AG04449 (cell line): ENCODE data around the gene PIGC.

ENCODE experiments used
- CTCF ChIA-PET: fragments of 350-600 bp; formaldehyde crosslinking; extraction: SDS; loops from one replicate; lab custom pipeline; 2021; ENCODE audit warnings: antibody characterized with exemption; lab: Yijun Ruan, JAX
- POLR2A ChIA-PET: fragments of 400-600, 350-600 bp; formaldehyde crosslinking; extraction: SDS; loops from one replicate; lab custom pipeline; 2020; ENCODE audit warnings: antibody characterized with exemption, inconsistent platforms; lab: Yijun Ruan, JAX
- DNase-seq: peaks from one replicate; pipeline ENCODE4 v3.0.0-alpha.2; 2010; ENCODE audit warnings: low read depth, low spot score
- H3K4me3 ChIP-seq: 2 replicates; pipeline ENCODE4 v1.5.1; 2011; ENCODE audit warnings: low read depth, mild to moderate bottlenecking, control low read depth, low read length
- TF ChIP-seq, protein P1 (sequence below): IDR thresholded peaks from one replicate; pipeline ENCODE4 v1.5.1; 2011; ENCODE audit warnings: mild to moderate bottlenecking, moderate library complexity, low read length, control low read depth, inconsistent platforms; ENCODE audit not compliant: insufficient read depth; ENCODE audit errors: missing control alignments

The PIGC gene

DNA sequence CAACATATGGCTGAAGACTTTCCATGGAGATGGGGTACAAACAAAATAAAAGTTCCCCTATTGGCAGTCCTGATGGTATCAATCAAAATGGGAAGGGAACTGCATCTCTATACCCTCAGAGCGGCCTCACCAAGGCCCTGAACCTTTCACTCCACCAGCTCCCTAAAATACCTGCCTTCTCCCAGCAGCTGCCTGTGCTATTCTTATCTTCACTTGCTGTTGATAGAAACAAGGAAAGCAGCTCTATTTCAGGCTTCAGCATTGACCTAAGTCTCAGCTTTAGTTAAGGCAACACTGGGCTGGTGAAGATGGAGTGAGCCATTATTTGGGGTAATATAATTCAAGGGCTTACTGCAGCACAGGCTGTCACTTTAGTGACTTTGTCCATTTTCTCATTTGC lies 21.7 kb upstream of the PIGC start:
- POLR2A ChIA-PET = no interaction called here
- TF ChIP-seq, protein P1, sequence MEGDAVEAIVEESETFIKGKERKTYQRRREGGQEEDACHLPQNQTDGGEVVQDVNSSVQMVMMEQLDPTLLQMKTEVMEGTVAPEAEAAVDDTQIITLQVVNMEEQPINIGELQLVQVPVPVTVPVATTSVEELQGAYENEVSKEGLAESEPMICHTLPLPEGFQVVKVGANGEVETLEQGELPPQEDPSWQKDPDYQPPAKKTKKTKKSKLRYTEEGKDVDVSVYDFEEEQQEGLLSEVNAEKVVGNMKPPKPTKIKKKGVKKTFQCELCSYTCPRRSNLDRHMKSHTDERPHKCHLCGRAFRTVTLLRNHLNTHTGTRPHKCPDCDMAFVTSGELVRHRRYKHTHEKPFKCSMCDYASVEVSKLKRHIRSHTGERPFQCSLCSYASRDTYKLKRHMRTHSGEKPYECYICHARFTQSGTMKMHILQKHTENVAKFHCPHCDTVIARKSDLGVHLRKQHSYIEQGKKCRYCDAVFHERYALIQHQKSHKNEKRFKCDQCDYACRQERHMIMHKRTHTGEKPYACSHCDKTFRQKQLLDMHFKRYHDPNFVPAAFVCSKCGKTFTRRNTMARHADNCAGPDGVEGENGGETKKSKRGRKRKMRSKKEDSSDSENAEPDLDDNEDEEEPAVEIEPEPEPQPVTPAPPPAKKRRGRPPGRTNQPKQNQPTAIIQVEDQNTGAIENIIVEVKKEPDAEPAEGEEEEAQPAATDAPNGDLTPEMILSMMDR = no peak
- no peak for DNase-seq
- no peak overlapping the region for H3K4me3 ChIP-seq
- CTCF ChIA-PET = interaction anchor here (4.4 kb wide), 1 partner anchor 14 kb away, joined by 22 read pairs; no protein-coding TSS in a partner anchor

DNA sequence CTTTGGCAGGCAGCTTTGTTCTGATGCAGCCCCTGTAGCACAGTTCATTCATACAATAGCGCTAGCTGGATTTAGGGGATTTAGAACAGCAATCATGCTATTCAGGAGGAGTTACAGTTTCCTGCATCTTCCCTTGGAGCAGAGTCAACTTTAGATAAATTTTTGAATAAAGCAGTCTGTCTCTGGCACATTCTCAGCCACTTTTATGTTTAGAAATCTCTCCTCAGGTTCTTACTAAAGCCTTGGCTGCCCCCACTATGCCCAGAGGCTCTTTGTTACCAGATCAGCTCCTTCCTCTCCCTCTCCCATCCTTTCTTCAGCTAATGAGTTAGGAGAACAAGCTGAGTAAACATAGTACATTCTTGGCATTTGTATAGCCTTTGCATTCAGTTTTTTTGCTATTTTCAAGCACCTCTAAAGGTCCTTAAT lies 17.0 kb upstream of the PIGC start:
- TF ChIP-seq, protein P1 = no peak
- CTCF ChIA-PET = interaction anchor here (1.1 to 1.2 kb wide), 2 partner anchors 10 to 16 kb away, joined by 4 read pairs; partner anchors contain the start of gene PIGC
- POLR2A ChIA-PET = no interaction called here
- DNase-seq = no peak
- no peak overlapping the region for H3K4me3 ChIP-seq

DNA sequence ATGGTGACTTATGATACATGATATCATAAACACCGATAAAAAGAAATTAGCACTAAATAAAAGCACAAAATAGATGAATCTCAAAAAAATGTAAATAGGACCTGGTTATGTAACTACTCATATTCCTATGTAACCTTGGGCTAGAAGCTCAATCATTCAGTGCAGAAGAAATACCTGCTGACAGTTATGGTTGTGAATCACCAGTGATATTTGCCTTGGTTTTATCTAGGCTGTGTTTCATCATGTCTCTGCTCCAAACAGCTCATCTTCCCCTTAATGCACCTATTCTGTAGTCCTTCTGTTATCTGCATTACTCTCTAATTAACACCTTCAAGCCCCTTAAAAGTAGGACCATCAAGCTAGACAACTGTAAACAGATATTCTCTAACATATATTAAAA lies 16.3 kb upstream of the PIGC start:
- no peak for DNase-seq
- CTCF ChIA-PET = interaction anchor here (1.1 to 1.2 kb wide), 2 partner anchors 10 to 16 kb away, joined by 4 read pairs; partner anchors contain the start of gene PIGC
- no peak overlapping the region for H3K4me3 ChIP-seq
- POLR2A ChIA-PET = interaction anchor here (0.6 kb wide), 1 partner anchor 400 kb away, joined by 3 read pairs; no protein-coding TSS in a partner anchor
- TF ChIP-seq, protein P1 = no peak

DNA sequence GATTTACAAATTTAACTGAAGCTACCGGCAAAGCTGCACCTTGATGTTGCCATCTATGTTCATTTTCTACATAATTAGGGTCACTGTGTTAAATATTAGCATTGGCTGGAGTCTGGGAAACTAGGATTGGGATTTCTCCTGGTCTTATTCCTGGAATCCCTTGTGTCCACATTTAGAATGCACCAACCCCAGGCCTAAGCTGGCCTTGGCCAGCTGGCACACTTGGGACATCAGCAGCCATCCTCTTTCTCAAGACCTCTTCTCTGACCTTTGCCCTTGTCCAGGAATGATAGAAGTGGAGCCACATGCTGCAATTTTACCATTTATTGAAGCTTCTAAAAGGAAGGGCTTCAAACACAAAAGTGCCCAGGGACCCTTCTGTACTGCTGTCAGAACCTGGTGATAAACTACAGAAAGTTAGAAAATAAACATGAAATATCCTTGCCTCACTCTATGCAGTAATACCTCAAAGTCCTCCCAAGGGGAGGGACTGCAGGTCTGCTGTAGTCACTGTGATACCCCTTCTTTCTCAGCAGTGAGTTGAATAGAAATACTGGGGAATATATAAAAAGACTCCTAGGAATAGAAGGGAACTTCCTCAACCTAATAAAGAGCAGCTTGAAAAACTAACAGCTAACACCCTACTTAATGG lies 13.7 kb upstream of the PIGC start:
- ChIA-PET CTCF (interaction anchor here (1.0 to 2.8 kb wide), 3 partner anchors 9 to 262 kb away, joined by 3 to 19 read pairs (median 4); partner anchors contain the start of gene PIGC), POLR2A (no interaction called here)
- no peak overlapping the region for H3K4me3 ChIP-seq
- TF ChIP-seq, protein P1 = no peak
- no peak for DNase-seq

DNA sequence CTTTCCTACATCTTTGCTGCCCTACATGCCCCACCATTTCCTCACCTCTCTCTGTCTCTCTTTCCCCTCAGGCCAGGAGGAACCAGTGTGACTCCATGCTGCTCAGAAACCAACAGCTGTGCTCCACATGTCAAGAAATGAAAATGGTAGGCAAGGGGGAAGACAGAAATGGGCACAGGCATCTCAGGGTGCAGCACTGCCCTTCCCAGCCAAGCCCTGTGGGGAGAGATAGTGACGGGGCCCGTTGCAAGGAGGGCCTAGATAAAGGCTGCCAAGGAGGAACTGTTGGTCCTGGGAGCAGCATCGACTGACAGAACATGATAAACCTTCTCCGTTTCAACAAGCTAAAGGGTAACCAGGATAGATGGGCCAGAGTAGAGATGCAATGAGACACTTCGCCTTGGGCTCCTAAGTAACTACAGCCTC lies 12.5 kb upstream of the PIGC start:
- ChIA-PET CTCF (interaction anchor here (1.0 to 2.8 kb wide), 3 partner anchors 13 to 454 kb away, joined by 3 to 19 read pairs (median 4); partner anchors contain the start of gene PIGC), POLR2A (no interaction called here)
- no peak for DNase-seq

DNA sequence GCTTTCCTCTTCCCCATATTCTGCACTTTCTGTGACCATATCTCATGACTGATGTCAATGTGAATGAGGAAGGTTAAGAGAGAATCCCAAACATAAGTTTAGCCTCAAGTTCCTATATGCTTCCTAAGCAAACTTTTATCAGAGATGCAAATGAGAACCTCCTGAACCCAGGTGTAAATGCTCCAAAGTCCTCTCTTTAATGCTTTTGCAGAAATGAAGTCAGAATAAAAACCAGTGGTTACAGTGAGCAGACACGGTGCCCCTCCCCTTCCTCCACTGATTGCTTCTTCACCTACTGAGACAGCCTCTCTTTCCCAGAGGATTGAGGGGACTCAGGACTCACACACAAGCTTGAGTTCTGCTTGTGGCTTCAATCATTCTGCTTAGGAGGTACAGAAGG lies 11.6 kb upstream of the PIGC start:
- CTCF ChIA-PET = interaction anchor here (1.1 to 1.7 kb wide), 2 partner anchors 11 to 264 kb away, joined by 4 to 5 read pairs; no protein-coding TSS in a partner anchor
- TF ChIP-seq, protein P1 = no peak
- POLR2A ChIA-PET = no interaction called here
- H3K4me3 ChIP-seq = no peak overlapping the region
- DNase-seq = no peak

More for the DNA sequence above, 12.5 kb upstream of the PIGC start:
- no peak overlapping the region for H3K4me3 ChIP-seq
- TF ChIP-seq, protein P1 = no peak
